MM.1S (cell line): ENCODE results near the gene LARP6.

Source experiments
- DNase-seq: peaks from one replicate; pipeline ENCODE4 v3.0.0-alpha.2; 2015
- H2AFZ ChIP-seq: fragments of 300-600 bp; sonication (generic); 2 replicates; pipeline ENCODE4 v1.6.0; 2016; ENCODE audit warnings: antibody characterized with exemption, low read length
- H3F3A ChIP-seq: fragments of 300-600 bp; sonication (generic); 2 replicates; pipeline ENCODE4 v1.6.1; 2016; ENCODE audit warnings: mild to moderate bottlenecking, antibody characterized with exemption, low read length, moderate library complexity, mixed read lengths; ENCODE audit not compliant: insufficient read depth
- H3K27ac ChIP-seq: fragments of 300-600 bp; sonication (generic); 2 replicates; pipeline ENCODE4 v1.5.1; 2016; ENCODE audit warnings: mild to moderate bottlenecking, low read length
- H3K27me3 ChIP-seq: fragments of 300-600 bp; sonication (generic); replicated peaks from 2 replicates; pipeline ENCODE4 v1.6.0; 2016; ENCODE audit warnings: low read length; ENCODE audit not compliant: insufficient read depth
- H3K36me3 ChIP-seq: fragments of 300-600 bp; sonication (generic); replicated peaks from 2 replicates; pipeline ENCODE4 v1.6.1; 2016; ENCODE audit warnings: mild to moderate bottlenecking, low read length, mixed read lengths; ENCODE audit not compliant: insufficient read depth
- H3K4me1 ChIP-seq: fragments of 300-600 bp; sonication (generic); 2 replicates; pipeline ENCODE4 v1.6.1; 2016; ENCODE audit warnings: low read length, mixed read lengths
- H3K4me2 ChIP-seq: fragments of 300-600 bp; sonication (generic); 2 replicates; pipeline ENCODE4 v1.6.0; 2016; ENCODE audit warnings: low read depth, low read length
- H3K4me3 ChIP-seq: fragments of 300-600 bp; sonication (generic); 2 replicates; pipeline ENCODE4 v1.5.1; 2016; ENCODE audit warnings: low read length, mixed read lengths
- H3K79me2 ChIP-seq: fragments of 300-600 bp; sonication (generic); 2 replicates; pipeline ENCODE4 v1.6.1; 2016; ENCODE audit warnings: mixed run types, low read length, mixed read lengths
- H3K9ac ChIP-seq: fragments of 300-600 bp; sonication (generic); 2 replicates; pipeline ENCODE4 v1.6.1; 2016; ENCODE audit warnings: low read length, mixed read lengths
- H3K9me2 ChIP-seq: fragments of 300-600 bp; sonication (generic); replicated peaks from 2 replicates; pipeline ENCODE4 v1.6.1; 2016; ENCODE audit warnings: mild to moderate bottlenecking, low read length, mixed read lengths; ENCODE audit not compliant: insufficient read depth
- H3K9me3 ChIP-seq: fragments of 300-600 bp; sonication (generic); replicated peaks from 2 replicates; pipeline ENCODE4 v1.6.1; 2016; ENCODE audit warnings: mild to moderate bottlenecking, low read length, mixed read lengths; ENCODE audit not compliant: insufficient read depth
- H4K20me1 ChIP-seq: fragments of 300-600 bp; sonication (generic); 2 replicates; pipeline ENCODE4 v1.6.1; 2016; ENCODE audit warnings: mild to moderate bottlenecking, low read length, moderate library complexity, mixed read lengths; ENCODE audit not compliant: insufficient read depth
- CTCF ChIP-seq: fragments of 300-600 bp; sonication (generic); IDR thresholded peaks from 2 replicates; pipeline ENCODE4 v1.5.1; 2016; ENCODE audit warnings: antibody characterized with exemption, low read length, mixed read lengths
- EZH2 ChIP-seq: fragments of 300-600 bp; sonication (generic); optimal IDR thresholded peaks from 2 replicates; pipeline ENCODE3; 2017; ENCODE audit warnings: low read depth, mild to moderate bottlenecking, antibody characterized with exemption, low read length, mixed read lengths
- EZH2phosphoT487 ChIP-seq: fragments of 300-600 bp; sonication (generic); IDR thresholded peaks from 2 replicates; pipeline ENCODE4 v1.6.1; 2018; ENCODE audit warnings: antibody characterized with exemption, low read length

LARP6 gene

GRCh38 chr15:70837476-70837875 lies 16.5 kb downstream of the LARP6 start:
- H3K27ac ChIP-seq: no peak overlapping the region
- H3K9ac ChIP-seq: no peak overlapping the region
- no peak overlapping the region for H3K4me2 ChIP-seq
- H3K9me3 ChIP-seq: no peaks in the 10 kb centered on the region
- no peaks in the 10 kb centered on the region for H3K27me3 ChIP-seq
- H3F3A ChIP-seq: no peaks in the 10 kb centered on the region
- H3K4me3 ChIP-seq: no peak overlapping the region
- 0 out of 2 replicates have a peak, but pooled peaks cover 5% of the 10 kb centered on the region for H3K4me1 ChIP-seq
- no peaks in the 10 kb centered on the region for H3K79me2 ChIP-seq
- no peak for DNase-seq
- TF ChIP-seq EZH2: no peak
- H3K9me2 ChIP-seq: no peaks in the 10 kb centered on the region
- no peaks in the 10 kb centered on the region for H3K36me3 ChIP-seq
- H4K20me1 ChIP-seq: no peaks in the 10 kb centered on the region
- no peak overlapping the region for H2AFZ ChIP-seq

GRCh38 chr15:70835841-70836240 lies 18.1 kb downstream of the LARP6 start:
- Histone ChIP-seq H3K36me3 (no peaks in the 10 kb centered on the region), H3K79me2 (no peaks in the 10 kb centered on the region), H3K27me3 (no peaks in the 10 kb centered on the region), H3K4me1 (0 out of 2 replicates have a peak, but pooled peaks cover 5% of the 10 kb centered on the region), H3K4me3 (no peak overlapping the region), H3K4me2 (no peak overlapping the region), H3K27ac (no peak overlapping the region), H4K20me1 (no peaks in the 10 kb centered on the region), H3F3A (no peaks in the 10 kb centered on the region), H3K9me3 (no peaks in the 10 kb centered on the region), H2AFZ (no peak overlapping the region), H3K9ac (no peak overlapping the region), H3K9me2 (no peaks in the 10 kb centered on the region)
- no peak for TF ChIP-seq CTCF
- TF ChIP-seq EZH2: no peak
- TF ChIP-seq EZH2phosphoT487: no peak
- DNase-seq: no peak

GRCh38 chr15:70835415-70835814 lies 18.5 kb downstream of the LARP6 start:
- H3K4me3 ChIP-seq: no peak overlapping the region
- H3K9ac ChIP-seq: no peak overlapping the region
- no peaks in the 10 kb centered on the region for H3K9me3 ChIP-seq
- H2AFZ ChIP-seq: no peak overlapping the region
- H3F3A ChIP-seq: no peaks in the 10 kb centered on the region
- no peak for TF ChIP-seq EZH2
- TF ChIP-seq CTCF: no peak
- TF ChIP-seq EZH2phosphoT487: no peak
- 0 out of 2 replicates have a peak, but pooled peaks cover 5% of the 10 kb centered on the region for H3K4me1 ChIP-seq
- no peaks in the 10 kb centered on the region for H3K79me2 ChIP-seq
- no peaks in the 10 kb centered on the region for H3K27me3 ChIP-seq
- H3K27ac ChIP-seq: no peak overlapping the region
- H3K9me2 ChIP-seq: no peaks in the 10 kb centered on the region
- no peak for DNase-seq
- no peaks in the 10 kb centered on the region for H4K20me1 ChIP-seq
- no peaks in the 10 kb centered on the region for H3K36me3 ChIP-seq
- no peak overlapping the region for H3K4me2 ChIP-seq

GRCh38 chr15:70834999-70835398 lies 19.0 kb downstream of the LARP6 start:
- H3K9me3 ChIP-seq: no peaks in the 10 kb centered on the region
- TF ChIP-seq EZH2phosphoT487 (no peak), EZH2 (no peak), CTCF (no peak)
- no peak overlapping the region for H3K4me3 ChIP-seq
- no peaks in the 10 kb centered on the region for H4K20me1 ChIP-seq
- no peaks in the 10 kb centered on the region for H3K36me3 ChIP-seq
- H2AFZ ChIP-seq: no peak overlapping the region
- no peak overlapping the region for H3K9ac ChIP-seq
- no peaks in the 10 kb centered on the region for H3K27me3 ChIP-seq
- no peak for DNase-seq
- H3K9me2 ChIP-seq: no peaks in the 10 kb centered on the region
- no peak overlapping the region for H3K27ac ChIP-seq
- H3K4me2 ChIP-seq: no peak overlapping the region
- H3K79me2 ChIP-seq: no peaks in the 10 kb centered on the region
- H3K4me1 ChIP-seq: 0 out of 2 replicates have a peak, but pooled peaks cover 5% of the 10 kb centered on the region
- no peaks in the 10 kb centered on the region for H3F3A ChIP-seq
